GM19438 (cell line): Measurements from ENCODE around the gene NKAIN4.
"Not testable (repeated sequence)": the region's sequence is repeated elsewhere in the genome, so short reads cannot be mapped to it uniquely, and the experiment has no call there.

ENCODE experiments used
- ATAC-seq: cut with Tn5 transposase; IDR thresholded peaks from one replicate; pipeline ENCODE4 v1.9.1; 2021; ENCODE audit warnings: low read depth; ENCODE audit not compliant: unreplicated experiment

Gene NKAIN4

GRCh38 chr20:63259734-63260460 lies 5.6 kb upstream of the NKAIN4 start:
- no peak for ATAC-seq

- ATAC-seq: no peak
Measured at GRCh38 chr20:63258781-63259180, 4.5 kb upstream of the NKAIN4 start.

GRCh38 chr20:63257629-63258028 lies 3.4 kb upstream of the NKAIN4 start:
- no peak for ATAC-seq

GRCh38 chr20:63256954-63257353 lies 2.7 kb upstream of the NKAIN4 start:
- ATAC-seq: no peak

GRCh38 chr20:63255931-63256704 lies 1.9 kb upstream of the NKAIN4 start:
- no peak for ATAC-seq

GRCh38 chr20:63254606-63255384 lies 532 bp upstream of the NKAIN4 start:
- no peak for ATAC-seq

GRCh38 chr20:63253438-63254231 lies 628 bp downstream of the NKAIN4 start:
- ATAC-seq: no peak

GRCh38 chr20:63253065-63253437 lies 1.2 kb downstream of the NKAIN4 start:
- no peak for ATAC-seq

GRCh38 chr20:63252284-63252711 lies 2.0 kb downstream of the NKAIN4 start:
- ATAC-seq: no peak

- not testable (repeated sequence) for ATAC-seq
Measured at GRCh38 chr20:63251350-63251749, 2.9 kb downstream of the NKAIN4 start.

- ATAC-seq: no peak
Measured at GRCh38 chr20:63249891-63250290, 4.4 kb downstream of the NKAIN4 start.

- ATAC-seq: no peak
Measured at GRCh38 chr20:63248835-63249591, 5.2 kb downstream of the NKAIN4 start.

- no peak for ATAC-seq
Measured at GRCh38 chr20:63247671-63248228, 6.5 kb downstream of the NKAIN4 start.

- no peak for ATAC-seq
Measured at GRCh38 chr20:63246490-63247288, 7.6 kb downstream of the NKAIN4 start.

- no peak for ATAC-seq
Measured at GRCh38 chr20:63244468-63244867, 9.8 kb downstream of the NKAIN4 start.

- no peak for ATAC-seq
Measured at GRCh38 chr20:63243604-63244247, 10.5 kb downstream of the NKAIN4 start.

- ATAC-seq: no peak
Measured at GRCh38 chr20:63242736-63243135, 11.5 kb downstream of the NKAIN4 start.

- ATAC-seq: no peak
Measured at GRCh38 chr20:63241272-63241671, 13.0 kb downstream of the NKAIN4 start.
